NCI-H1105 (cell line): ENCODE data around the gene TUFM.
A peak's percentile ranks its signal among the peaks of the same experiment; 100 is the strongest.
"Not testable (repeated sequence)": the region's sequence is repeated elsewhere in the genome, so short reads cannot be mapped to it uniquely, and the experiment has no call there.

ENCODE experiments used
- DNase-seq: peaks from one replicate; lab custom pipeline; 2025; lab: John Stamatoyannopoulos, UW

TUFM gene

DNA sequence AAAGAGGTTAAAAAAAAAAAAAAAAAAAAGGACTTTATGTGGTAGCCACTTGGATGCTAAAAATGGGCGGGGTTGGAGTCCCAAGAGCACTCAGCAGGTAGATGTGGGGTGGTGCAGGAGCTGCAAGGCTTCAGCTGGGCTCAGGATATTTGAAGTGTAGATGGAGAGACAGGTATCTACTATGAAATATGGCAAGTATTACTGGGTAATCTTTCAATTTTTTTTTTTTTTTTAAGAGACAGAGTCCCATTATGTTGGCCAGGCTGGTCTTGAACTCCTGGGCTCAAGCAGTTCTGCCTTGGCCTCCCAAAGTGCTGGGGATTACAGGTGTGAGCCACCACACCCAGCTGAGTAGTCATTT is 7.6 kb downstream of the TUFM start:
- no peak for DNase-seq

DNA sequence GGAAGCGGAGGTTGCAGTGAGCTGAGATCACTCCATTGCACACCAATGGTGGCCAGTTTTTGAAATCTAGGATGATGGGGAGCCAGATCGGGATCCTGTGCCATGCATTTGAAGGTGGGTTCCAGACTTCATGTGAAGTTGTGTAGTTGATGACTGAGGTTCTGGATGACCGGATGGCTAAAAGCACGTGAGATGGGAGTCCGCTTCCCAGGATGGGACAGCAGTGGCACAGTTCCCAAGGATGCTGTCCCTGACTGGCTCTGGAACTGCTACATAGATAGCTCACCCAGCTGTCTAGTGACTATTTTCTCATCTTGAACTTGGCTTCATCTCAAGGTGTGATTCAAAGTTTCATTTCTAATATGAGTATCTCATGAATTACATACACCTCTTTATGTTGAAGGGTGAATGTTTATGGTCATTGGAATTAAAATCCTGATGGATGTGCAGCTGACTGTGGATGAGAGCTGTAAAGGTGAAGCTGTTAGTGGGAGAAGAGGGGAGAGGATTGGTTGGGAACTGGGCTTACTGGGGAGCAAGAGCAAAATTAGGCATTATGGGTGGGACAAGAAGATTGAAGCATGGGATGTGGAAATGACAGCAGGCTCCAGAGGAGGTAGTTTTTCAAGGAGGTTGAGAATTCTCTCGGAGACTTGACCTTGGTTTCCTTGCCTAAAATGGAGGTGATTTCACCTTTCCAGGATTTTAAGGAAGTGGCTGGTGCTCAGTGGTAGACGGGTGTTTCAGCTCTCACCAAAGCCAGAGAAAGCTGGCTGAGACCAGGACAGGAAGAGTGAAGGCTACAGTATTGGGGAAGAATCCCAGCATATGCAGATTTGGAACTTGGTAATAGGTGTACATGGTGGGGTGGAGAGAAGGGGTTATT is 8.2 kb downstream of the TUFM start:
- no peak for DNase-seq

DNA sequence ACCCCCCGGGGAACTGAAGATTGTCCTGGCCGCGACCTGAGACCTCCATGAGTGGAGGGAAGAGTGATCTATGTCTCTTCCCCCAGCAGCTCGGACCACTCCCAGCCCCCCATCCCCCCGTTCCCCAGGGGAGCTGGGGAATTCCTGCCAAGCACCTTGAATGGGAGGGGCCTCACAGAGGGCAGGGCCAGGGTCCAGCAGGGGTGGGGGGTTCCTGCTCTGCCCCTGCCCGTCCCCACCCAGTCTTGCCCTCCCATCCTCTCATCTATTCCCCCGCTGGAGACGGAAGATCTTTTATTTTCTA is 9.4 kb downstream of the TUFM start:
- no peak for DNase-seq

DNA sequence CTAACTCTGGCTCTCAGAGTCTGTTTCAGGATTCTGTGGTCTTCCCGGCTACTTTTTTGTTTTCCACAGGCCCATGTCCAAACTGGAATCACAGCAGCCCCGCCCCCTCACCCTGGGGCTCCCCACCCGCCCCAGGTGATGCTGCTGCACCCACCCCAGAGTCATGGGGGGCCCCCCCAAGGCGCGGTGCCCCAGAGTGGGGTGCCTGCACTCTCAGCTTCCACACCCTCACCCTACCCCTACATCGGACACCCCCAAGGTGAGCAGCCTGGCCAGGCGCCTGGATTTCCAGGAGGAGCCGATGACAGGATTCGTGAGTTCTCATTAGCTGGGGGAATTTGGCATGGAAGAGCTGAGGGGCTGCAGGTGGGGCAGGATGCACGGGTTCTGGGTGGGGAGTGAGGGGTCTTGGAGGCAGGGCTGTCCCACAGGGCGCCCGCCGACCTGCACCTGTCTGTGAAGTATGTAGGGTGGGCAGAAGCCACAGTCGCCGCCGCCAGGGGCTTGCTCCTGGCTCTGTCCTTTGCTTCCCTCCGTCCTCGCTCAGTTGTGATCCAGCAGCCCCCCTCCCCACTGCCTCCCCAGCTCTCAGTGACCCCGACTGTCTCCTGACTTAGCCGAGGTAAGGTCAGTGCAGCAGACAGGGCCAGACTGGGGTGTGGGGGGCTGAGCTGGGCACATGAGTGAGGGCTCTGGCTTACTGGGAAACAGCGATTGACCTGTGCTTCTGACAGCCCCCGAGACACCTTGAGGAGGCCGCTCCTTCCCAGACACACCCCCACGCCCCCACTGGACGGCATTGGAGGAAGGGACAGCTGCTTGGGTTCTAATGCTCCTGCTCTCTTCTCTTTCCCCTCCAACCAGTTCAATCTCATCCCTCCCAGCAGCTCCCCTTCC is 10.0 kb downstream of the TUFM start:
- DNase-seq = no peak

DNA sequence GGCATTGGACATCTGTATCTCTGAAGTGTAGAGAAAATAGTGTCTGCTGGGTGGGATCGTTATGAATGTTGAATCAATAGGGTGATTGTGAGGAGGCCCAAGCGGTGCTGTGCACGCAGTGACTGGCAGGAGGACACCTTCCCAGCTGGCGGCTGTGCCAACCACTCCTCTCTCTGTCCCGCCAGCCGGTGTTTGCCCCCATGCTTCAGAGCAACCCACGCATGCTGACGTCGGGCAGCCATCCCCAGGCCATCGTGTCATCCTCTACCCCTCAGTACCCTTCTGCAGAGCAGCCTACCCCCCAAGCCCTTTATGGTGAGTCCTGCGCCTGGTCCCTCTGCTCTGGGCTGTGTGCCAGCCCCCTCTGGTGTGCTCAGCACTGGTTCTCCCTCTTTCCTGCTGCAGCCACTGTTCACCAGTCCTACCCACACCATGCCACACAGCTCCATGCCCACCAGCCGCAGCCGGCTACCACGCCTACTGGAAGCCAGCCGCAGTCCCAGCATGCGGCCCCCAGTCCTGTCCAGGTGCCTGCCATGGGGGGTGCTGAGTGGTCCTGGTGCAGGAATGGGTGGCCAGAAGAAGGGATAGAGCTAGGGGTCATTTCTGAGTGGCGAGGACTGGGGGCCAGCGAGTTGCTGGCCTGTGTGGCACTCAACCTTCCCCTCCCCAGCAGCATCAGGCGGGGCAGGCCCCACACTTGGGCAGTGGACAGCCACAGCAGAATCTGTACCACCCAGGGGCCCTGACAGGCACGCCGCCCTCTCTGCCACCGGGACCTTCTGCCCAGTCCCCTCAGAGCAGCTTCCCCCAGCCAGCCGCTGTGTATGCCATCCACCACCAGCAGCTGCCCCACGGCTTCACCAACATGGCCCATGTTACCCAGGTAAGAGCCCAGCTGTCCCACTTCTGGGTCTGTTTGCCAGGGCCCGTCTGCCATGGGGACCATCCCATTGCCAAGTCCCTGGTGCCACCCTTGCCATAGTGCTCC is 11.0 kb downstream of the TUFM start:
- no peak for DNase-seq

DNA sequence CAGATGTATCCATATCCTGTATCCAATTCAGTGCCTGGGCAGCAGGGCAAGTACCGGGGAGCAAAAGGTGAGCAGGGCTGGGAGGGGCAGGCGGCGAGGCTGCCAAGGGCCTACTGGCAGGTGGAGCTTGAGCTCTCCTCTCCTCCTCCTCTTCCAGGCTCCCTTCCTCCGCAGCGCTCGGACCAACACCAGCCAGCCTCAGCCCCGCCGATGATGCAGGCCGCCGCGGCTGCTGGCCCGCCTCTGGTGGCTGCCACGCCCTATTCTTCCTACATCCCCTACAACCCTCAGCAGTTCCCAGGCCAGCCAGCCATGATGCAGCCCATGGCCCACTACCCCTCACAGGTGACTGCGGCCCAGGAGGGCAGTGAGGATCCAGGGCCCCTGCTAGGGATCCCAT is 11.8 kb downstream of the TUFM start:
- no peak for DNase-seq

DNA sequence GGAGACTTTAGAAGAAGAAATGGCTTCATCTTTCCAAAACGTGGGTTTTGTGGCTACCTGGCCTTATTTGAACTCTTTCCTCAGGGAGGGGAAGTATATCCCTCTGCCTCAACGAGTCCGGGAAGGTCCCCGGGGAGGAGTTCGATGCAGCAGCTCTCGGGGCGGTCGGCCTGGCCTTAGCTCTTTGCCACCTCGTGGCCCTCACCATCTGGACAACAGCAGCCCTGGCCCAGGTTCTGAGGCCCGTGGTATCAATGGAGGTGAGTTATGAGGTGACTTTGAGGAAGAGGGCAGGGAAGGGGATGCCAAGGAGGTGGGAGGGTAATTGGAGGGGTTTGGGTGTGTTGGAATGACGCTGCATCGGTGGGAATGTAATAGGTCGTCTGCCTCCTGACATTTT is 15.6 kb downstream of the TUFM start:
- DNase-seq = no peak

DNA sequence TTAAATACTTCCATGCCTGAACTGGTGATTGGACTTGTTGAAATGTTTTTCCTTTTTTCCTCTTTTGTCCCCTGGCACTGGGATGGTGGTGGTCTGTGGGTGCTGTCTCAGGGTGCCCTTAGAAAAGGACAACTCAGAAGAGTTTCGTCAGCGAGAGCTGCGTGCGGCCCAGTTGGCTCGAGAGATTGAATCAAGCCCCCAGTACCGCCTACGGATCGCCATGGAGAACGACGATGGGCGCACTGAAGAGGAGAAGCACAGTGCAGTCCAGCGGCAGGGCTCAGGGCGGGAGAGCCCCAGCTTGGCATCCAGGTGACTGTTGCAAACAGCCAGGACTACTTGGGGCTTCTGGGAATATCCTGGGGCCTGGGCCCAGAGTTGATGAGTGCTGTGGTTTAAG is 16.4 kb downstream of the TUFM start:
- no peak for DNase-seq

DNA sequence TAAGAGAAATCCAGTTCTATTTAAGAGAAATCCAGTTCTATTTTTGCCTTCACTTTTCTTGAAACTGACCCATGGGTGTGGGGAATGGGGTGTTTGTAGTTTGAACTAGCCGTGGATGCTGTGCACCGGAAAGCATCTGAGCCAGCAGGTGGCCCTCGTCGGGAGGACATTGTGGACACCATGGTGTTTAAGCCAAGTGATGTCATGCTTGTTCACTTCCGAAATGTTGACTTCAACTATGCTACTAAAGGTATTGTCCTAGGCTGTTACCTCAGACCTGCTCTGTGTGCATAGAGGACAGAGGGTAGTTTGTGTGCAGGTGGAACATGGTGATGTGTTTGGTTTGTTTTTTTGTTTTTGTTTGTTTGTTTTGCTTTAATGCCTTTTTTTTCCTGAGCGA is 20.0 kb downstream of the TUFM start:
- no peak for DNase-seq

DNA sequence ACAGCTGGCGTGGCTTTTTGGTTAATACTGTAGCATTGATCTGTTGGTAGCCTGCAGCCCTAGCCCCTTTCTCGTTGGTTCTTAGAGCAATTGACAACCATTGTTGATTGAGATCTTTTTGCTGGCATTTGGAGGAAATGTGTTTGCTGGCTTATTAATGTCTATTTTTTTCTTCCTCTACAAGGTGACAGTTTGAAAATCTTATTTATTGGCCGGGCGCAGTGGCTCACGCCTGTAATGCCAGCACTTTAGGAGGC is 21.5 kb downstream of the TUFM start:
- no peak for DNase-seq

DNA sequence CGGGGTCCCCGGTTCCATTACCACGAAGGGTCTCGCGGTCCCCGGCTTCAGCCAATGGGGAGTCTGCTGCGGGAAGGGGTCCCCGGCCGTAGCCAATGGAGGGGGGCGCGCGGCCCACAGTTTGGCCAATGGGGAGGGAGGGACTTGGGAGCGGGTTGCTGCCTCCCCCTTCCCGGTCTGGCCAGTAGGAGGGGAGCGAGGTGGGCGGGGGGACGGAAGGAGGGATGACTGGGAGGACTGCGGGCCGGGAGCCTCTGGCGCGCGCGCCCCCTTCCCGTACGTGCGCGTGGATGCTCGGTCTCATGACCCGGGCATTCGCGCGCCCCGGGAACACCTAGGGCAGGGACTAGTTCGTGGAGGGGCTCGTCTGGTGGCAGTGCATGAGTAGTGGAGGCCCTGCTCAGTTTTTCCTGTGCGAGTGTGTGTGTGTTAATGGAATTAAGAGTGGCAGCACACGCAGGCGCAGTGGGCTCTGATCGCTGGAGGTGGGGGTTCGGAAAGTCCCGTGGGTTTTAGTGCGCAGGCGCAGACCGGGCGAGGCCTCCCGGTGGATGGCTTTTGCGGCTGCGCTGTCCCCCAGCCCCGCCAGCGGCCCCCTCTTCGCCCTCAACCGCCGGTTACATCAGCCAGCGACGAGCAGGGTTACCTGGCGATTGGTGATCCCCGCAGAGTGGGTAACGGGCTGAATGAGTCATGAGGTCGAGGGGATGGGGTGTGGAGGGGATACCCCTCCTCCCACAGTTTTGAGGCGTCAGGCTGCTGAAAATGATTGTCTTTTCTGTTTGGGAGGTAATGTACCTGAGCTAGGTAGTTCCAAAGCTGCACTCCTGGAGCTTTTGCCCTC is 22.1 kb downstream of the TUFM start:
- DNase-seq = peak; percentile 93

DNA sequence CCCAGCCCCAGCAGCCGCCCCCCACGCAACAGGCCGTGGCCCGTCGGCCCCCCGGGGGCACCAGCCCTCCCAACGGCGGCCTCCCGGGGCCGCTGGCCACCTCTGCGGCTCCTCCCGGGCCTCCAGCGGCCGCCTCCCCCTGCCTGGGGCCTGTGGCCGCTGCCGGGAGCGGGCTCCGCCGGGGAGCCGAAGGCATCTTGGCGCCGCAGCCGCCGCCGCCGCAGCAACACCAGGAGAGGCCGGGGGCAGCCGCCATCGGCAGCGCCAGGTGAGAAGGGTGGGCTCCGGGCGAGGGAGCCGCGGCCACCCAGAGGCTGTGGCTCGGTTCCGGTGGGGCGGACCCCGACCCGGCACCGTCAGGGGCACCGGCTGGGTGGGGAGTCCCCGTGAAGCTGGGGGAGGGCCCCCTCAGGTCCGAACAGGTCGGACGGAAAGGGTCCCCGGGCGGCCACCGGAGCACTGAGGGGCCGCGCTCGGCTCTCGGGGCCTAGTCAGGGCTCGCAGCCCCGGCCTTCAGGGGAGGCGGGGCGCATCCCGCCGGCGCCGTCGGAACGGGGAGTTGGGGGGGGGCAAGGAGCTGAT is 22.8 kb downstream of the TUFM start:
- peak; percentile 6 for DNase-seq

DNA sequence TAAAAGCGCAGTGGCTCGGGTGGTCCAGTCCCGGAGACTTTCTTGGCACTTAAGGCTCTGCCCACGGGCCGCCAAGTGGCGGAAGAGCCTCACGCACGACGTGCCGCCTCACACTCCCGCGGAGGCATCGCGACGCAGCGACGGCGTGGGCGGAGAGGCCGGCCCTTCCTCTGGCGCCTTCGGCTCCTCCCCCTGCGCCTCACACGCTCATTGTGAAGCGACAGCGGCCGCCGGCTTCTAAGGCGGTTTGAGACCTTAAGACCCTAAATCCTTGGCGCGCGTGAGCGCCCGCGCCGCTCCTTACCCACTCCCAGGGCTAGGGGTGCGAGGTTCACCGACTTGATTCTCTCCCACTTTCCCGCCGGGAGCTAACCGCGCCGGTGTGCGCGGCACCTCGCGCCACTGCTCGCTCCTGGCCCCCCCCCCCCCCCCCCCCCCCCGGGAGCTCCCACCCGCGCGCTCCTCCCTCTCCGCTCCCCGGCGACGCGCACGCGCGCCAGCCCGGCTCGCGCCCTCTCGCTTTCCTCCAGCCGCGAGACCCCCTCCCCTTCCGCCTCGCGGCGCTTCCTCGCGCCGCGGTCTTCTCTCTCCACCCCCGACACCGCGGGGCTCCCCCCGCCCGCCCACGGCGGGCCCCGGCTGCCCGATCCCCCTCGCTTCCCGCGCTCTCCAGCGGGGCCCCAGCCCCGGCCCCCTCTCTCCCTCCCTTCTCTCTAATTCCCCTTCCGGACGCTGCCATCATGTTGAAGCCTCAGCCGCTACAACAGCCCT is 23.4 kb downstream of the TUFM start, which contains the start of gene ATXN2L:
Gene ATXN2L, plus strand, starts transcription at position 480 of the 771 bp plus-strand sequence. Its CDS starts 261 bp downstream, at position 741.
- DNase-seq = peak; percentile 88

DNA sequence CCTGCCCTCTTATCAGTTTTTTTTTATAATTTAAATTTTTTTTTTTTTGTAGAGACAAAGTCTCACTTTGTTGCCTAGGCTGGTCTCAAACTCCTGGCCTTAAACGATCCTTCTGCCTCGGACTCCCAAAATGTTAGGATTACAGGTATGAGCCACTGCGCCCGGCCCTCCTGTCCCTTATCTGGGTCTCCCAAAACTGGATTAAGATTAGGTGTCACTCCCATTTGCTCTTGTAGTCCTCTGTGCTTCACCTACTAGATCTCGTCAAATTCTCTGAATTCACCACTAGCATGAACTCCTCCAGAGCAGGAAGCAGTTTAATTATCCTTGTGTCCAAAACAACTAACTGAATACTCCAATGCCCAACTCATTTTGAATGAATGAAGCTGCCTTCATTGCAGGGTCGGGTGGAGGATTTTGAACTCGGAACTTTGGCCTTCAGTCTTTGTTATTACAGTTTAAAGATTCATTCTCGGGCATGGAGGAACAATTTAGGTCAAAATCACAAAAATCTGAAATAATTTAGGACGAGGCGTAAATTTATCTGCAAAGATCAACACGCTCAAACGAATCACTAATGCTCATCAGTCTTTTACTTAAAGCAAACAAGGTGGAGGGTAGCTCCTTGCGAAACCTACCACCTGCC is 24.2 kb downstream of the TUFM start:
- no peak for DNase-seq

DNA sequence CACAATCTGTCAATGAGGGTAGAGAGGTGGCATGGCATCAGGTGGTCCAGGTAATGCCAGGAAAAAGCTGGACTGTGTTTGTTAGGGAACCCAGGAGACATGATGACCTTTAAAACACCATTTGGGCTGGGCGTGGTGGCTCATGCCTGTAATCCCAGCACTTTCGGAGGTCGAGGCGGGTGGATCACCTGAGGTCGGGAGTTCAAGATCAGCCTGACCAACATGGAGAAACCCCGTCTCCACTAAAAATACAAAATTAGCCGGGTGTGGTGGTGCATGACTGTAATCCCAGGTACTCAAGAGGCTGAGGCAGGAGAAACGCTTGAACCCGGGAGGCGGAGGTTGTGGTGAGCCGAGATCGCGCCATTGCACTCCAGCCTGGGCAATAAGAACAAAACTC is 25.6 kb downstream of the TUFM start:
- DNase-seq = not testable (repeated sequence)

DNA sequence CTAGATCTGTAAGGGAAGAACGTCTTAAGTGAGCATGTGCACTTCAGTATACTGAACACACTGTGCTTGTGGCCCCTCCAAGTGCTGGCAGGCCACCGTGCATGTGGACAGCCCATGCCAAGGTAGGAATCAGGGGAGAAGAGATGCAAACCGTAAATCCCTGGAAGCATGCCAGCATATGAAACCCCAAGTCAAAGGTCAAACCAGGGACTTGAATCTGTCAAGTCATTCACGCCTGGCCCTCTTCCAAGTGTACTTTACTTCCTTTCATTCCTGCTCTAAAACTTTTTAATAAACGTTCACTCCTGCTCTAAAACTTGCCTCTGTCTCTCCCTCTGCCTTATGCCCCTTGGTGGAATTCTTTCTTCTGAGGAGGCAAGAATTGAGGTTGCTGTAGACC is 26.1 kb downstream of the TUFM start:
- DNase-seq = no peak

DNA sequence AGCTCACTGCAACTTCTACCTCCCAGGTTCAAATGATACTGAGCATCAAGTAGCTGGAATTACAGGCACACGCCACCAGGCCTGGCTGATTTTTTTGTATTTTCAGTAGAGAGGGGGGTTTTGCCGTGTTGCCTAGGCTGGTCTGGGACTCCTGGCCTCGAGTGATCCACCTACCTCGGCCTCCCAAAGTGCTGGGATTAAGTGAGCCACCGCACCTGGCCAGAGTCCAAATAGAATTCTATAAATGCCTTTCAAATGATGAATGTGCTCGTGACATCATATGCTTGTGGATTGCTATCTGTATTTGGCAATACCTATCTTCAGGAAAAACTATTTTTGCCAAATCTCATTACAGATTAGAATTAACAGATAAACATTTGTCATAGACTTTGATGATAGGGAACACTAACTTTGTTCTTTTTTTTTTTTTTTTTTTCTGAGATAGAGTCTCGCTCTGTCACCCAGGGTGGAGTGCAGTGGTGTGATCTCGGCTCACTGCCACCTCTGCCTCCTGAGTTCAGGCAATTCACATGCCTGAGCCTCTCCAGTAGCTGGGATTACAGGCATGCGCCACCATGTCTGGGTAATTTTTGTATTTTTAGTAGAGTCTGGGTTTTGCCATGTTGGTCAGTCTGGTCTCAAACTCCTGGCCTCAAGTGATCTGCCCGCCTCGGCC is 38.6 kb downstream of the TUFM start:
- DNase-seq = not testable (repeated sequence)

DNA sequence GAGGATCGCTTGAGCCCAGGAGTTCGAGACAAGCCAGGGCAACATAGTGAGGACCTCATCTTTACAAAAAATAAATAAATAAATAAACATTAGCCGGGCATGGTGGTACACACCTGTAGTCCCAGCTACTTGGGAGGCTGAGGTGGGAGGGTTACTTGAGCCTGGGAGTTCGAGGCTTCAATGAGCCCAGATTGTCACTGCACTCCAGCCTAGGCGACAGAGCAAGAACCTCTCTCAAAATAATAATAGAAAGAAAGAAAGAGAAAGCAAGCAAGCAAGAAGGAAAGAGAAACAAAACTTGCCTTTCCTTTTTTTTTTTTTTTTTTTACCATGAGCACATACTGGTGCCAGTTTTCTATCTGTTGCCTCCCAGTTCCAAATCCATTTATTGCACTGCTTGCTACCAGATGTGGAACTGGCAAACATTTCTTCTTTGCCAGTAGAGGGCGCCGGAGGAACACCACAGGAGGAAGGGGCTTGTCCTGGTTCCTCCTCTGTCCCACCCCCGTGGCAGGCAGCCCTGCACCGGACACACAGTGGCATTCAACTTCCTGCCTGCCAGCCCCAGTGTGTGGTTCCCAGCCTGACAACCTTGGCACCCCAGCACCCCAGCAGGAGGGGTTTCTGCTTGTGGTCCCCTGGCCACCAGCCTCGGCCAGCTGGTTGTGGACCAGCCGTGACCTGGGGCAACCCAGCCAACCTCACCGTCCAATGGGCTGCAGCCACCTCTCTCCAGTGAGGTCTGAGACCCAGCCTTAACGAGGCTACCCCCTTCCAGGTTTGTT is 43.7 kb downstream of the TUFM start:
- DNase-seq = not testable (repeated sequence)
